H1 (cell line): ENCODE measurements around the gene GSTA2. TPM values are rescaled to one million over a fixed set of nuclear protein-coding genes. Genes with fewer than 3 reads are reported as not detected.
A peak's percentile ranks its signal among the peaks of the same experiment; 100 is the strongest.

Experiments used
- CTCF ChIA-PET: fragments of 300-600 bp; sonication (Branson Sonifier 250); formaldehyde crosslinking; loops from one replicate; lab custom pipeline; 2021; ENCODE audit not compliant: partially characterized antibody; lab: Charles Lee
- POLR2A ChIA-PET: fragments of 300-600 bp; sonication (Branson Sonifier 250); formaldehyde crosslinking; loops from one replicate; lab custom pipeline; 2021; ENCODE audit warnings: inconsistent platforms; ENCODE audit not compliant: partially characterized antibody; lab: Charles Lee
- DNase-seq, 2 experiments: peaks; one replicate each; pipeline versions ENCODE4 v3.0.0 to v3.0.0-alpha.2; 2010 to 2022; ENCODE audit warnings: low spot score in 2 of 2, low read depth in 1 of 2, mixed read lengths in 1 of 2
- FAIRE-seq: peaks from 2 replicates; lab custom pipeline; 2011; peaks lifted over from hg19 to GRCh38; lab: Jason Lieb, UNC
- H2AFZ ChIP-seq: 2 replicates; pipeline ENCODE4 v1.8.1; 2012; ENCODE audit warnings: low read length, inconsistent platforms
- H2AK5ac ChIP-seq: 2 replicates; pipeline ENCODE4 v1.6.1; 2013; ENCODE audit warnings: low read depth, low read length
- H2BK120ac ChIP-seq: replicated peaks from 2 replicates; pipeline ENCODE3; 2013; ENCODE audit warnings: low read depth, low read length, inconsistent platforms
- H2BK12ac ChIP-seq: 2 replicates; pipeline ENCODE4 v1.6.1; 2013; ENCODE audit warnings: low read depth, low read length
- H2BK15ac ChIP-seq: 2 replicates; pipeline ENCODE4 v1.6.1; 2013; ENCODE audit warnings: low read length
- H2BK20ac ChIP-seq: 2 replicates; pipeline ENCODE4 v1.6.1; 2013; ENCODE audit warnings: low read length
- H2BK5ac ChIP-seq: 2 replicates; pipeline ENCODE4 v1.6.1; 2013; ENCODE audit warnings: low read depth, low read length
- H3K14ac ChIP-seq: 2 replicates; pipeline ENCODE4 v1.6.1; 2013; ENCODE audit warnings: inconsistent platforms; ENCODE audit not compliant: insufficient read length
- H3K18ac ChIP-seq: 2 replicates; pipeline ENCODE4 v1.6.1; 2013; ENCODE audit warnings: low read length; ENCODE audit errors: extremely low read depth
- H3K23ac ChIP-seq: 2 replicates; pipeline ENCODE4 v1.6.1; 2013; ENCODE audit warnings: inconsistent platforms; ENCODE audit not compliant: insufficient read length
- H3K23me2 ChIP-seq: 2 replicates; pipeline ENCODE4 v1.6.1; 2013; ENCODE audit warnings: low read depth, low read length
- H3K27ac ChIP-seq: 2 replicates; pipeline ENCODE4 v1.6.1; 2011; ENCODE audit warnings: low read depth, low read length, inconsistent platforms
- H3K27me3 ChIP-seq, 4 experiments: replicated peaks in 1 of 4; 1 replicate in 1 of 4; 2 replicates in 3 of 4; pipeline versions ENCODE4 v1.6.1 to v1.8.1; 2011 to 2013; ENCODE audit warnings: low read length in 3 of 4, mild to moderate bottlenecking in 3 of 4, inconsistent platforms in 2 of 4, mixed read lengths in 2 of 4, moderate library complexity in 1 of 4; ENCODE audit not compliant: control insufficient read depth in 3 of 4, insufficient read depth in 3 of 4; ENCODE audit errors: extremely low read depth in 1 of 4
- H3K36me3 ChIP-seq, 4 experiments: 2 replicates each; pipeline versions ENCODE4 v1.6.1 to v1.8.1; 2011 to 2013; ENCODE audit warnings: mild to moderate bottlenecking in 4 of 4, low read length in 3 of 4, moderate library complexity in 2 of 4, control low read depth in 1 of 4, inconsistent platforms in 1 of 4; ENCODE audit not compliant: insufficient read depth in 4 of 4, control insufficient read depth in 2 of 4
- H3K4ac ChIP-seq: replicated peaks from 2 replicates; pipeline ENCODE3; 2013; ENCODE audit warnings: low read length, low read depth, mixed read lengths, inconsistent platforms; ENCODE audit not compliant: insufficient read length
- H3K4me1 ChIP-seq, 4 experiments: replicated peaks in 1 of 4; 1 replicate in 1 of 4; 2 replicates in 3 of 4; pipeline versions ENCODE4 v1.6.1 to v1.8.1; 2011 to 2013; ENCODE audit warnings: low read length in 3 of 4, inconsistent platforms in 2 of 4, mixed read lengths in 1 of 4; ENCODE audit not compliant: insufficient read depth in 4 of 4, control insufficient read depth in 3 of 4
- H3K4me2 ChIP-seq, 2 experiments: 2 replicates each; pipeline versions ENCODE4 v1.6.1 to v1.8.1; 2011 to 2013; ENCODE audit warnings: low read depth in 2 of 2, low read length in 2 of 2, control low read depth in 1 of 2, inconsistent platforms in 1 of 2, mild to moderate bottlenecking in 1 of 2; ENCODE audit not compliant: insufficient read depth in 1 of 2
- H3K4me3 ChIP-seq, 4 experiments: fragments of 200-600, 300-600 bp in 1 of 4; sonication (generic), shearing (Covaris generic), sonication (Bioruptor Twin) in 1 of 4; 2 replicates each; pipeline versions ENCODE4 v1.5.1 to v1.8.1; 2011 to 2016; ENCODE audit warnings: low read length in 4 of 4, low read depth in 3 of 4, control low read depth in 2 of 4, inconsistent platforms in 2 of 4, mild to moderate bottlenecking in 2 of 4, mixed read lengths in 1 of 4, moderate library complexity in 1 of 4; ENCODE audit not compliant: insufficient read depth in 2 of 4; ENCODE audit errors: extremely low read depth in 1 of 4
- H3K56ac ChIP-seq: replicated peaks from 2 replicates; pipeline ENCODE3; 2013; ENCODE audit warnings: low read depth, mild to moderate bottlenecking, mixed read lengths, low read length, inconsistent platforms; ENCODE audit not compliant: insufficient read length
- H3K79me1 ChIP-seq: 2 replicates; pipeline ENCODE4 v1.6.1; 2013; ENCODE audit warnings: low read depth, low read length, control low read depth
- H3K79me2 ChIP-seq, 2 experiments: 2 replicates each; pipeline versions ENCODE4 v1.6.1 to v1.8.1; 2012 to 2013; ENCODE audit warnings: low read length in 2 of 2, mild to moderate bottlenecking in 2 of 2, inconsistent platforms in 1 of 2; ENCODE audit not compliant: insufficient read depth in 2 of 2, control insufficient read depth in 1 of 2
- H3K9ac ChIP-seq, 4 experiments: replicated peaks in 1 of 4; 1 replicate in 1 of 4; 2 replicates in 3 of 4; pipeline versions ENCODE4 v1.6.1 to v1.8.1; 2011 to 2013; ENCODE audit warnings: low read depth in 3 of 4, low read length in 3 of 4, control low read depth in 2 of 4, mild to moderate bottlenecking in 2 of 4, moderate library complexity in 2 of 4, inconsistent platforms in 1 of 4; ENCODE audit errors: extremely low read depth in 1 of 4
- H3K9me3 ChIP-seq, 2 experiments: 2 replicates each; pipeline versions ENCODE4 v1.6.1 to v1.8.1; 2012 to 2013; ENCODE audit warnings: mild to moderate bottlenecking in 2 of 2, moderate library complexity in 2 of 2, control low read depth in 1 of 2, inconsistent platforms in 1 of 2, low read depth in 1 of 2, low read length in 1 of 2, mixed read lengths in 1 of 2; ENCODE audit not compliant: insufficient read depth in 2 of 2
- H4K20me1 ChIP-seq, 2 experiments: replicated peaks in 1 of 2; 2 replicates each; pipeline versions ENCODE3 to v1.8.1; 2011 to 2013; ENCODE audit warnings: inconsistent platforms in 2 of 2, low read length in 2 of 2, mild to moderate bottlenecking in 1 of 2; ENCODE audit not compliant: insufficient read depth in 2 of 2, control insufficient read depth in 1 of 2
- H4K5ac ChIP-seq: 2 replicates; pipeline ENCODE4 v1.6.1; 2013; ENCODE audit warnings: low read length, low read depth, mixed read lengths, inconsistent platforms; ENCODE audit not compliant: insufficient read length
- H4K8ac ChIP-seq: 2 replicates; pipeline ENCODE4 v1.8.0; 2013; ENCODE audit warnings: mild to moderate bottlenecking, moderate library complexity, low read length, inconsistent platforms; ENCODE audit not compliant: insufficient read depth; ENCODE audit errors: extremely low read depth
- H4K91ac ChIP-seq: replicated peaks from 2 replicates; pipeline ENCODE3; 2013; ENCODE audit warnings: low read length, mixed read lengths, inconsistent platforms; ENCODE audit not compliant: insufficient read length
- ASH2L ChIP-seq: fragments of 200-600, 300-600 bp; sonication (generic); IDR thresholded peaks from one replicate; pipeline ENCODE4 v1.7.1; 2017; ENCODE audit warnings: low read length
- CBX5 ChIP-seq: fragments of 300-800, 300-1000 bp; sonication (generic); IDR thresholded peaks from 2 replicates; pipeline ENCODE4 v1.7.1; 2016; ENCODE audit warnings: antibody characterized with exemption, low read length, low read depth
- CBX8 ChIP-seq: fragments of 300-800, 300-1000 bp; sonication (generic); IDR thresholded peaks from 2 replicates; pipeline ENCODE4 v1.7.1; 2016; ENCODE audit warnings: low read depth, low read length, borderline replicate concordance
- CREB1 ChIP-seq: IDR thresholded peaks from 2 replicates; pipeline ENCODE4 v1.6.1; 2012; ENCODE audit warnings: inconsistent platforms
- EGR1 ChIP-seq: IDR thresholded peaks from 2 replicates; pipeline ENCODE4 v1.6.1; 2011; ENCODE audit warnings: low read depth, low read length, borderline replicate concordance
- GTF2F1 ChIP-seq: IDR thresholded peaks from 2 replicates; pipeline ENCODE4 v1.6.1; 2012; ENCODE audit warnings: low read depth, low read length, improper control_type of control experiment, borderline replicate concordance
- MAFK ChIP-seq: IDR thresholded peaks from 2 replicates; pipeline ENCODE4 v1.6.1; 2012; ENCODE audit warnings: low read depth, mild to moderate bottlenecking, improper control_type of control experiment, low read length
- NRF1 ChIP-seq: IDR thresholded peaks from 2 replicates; pipeline ENCODE4 v1.6.1; 2011; ENCODE audit warnings: mild to moderate bottlenecking, low read depth, low read length, improper control_type of control experiment
- POLR2AphosphoS5 ChIP-seq: IDR thresholded peaks from 2 replicates; pipeline ENCODE4 v1.6.1; 2011; ENCODE audit warnings: low read depth, low read length
- RAD21 ChIP-seq, 2 experiments: IDR thresholded peaks in 1 of 2; conservative IDR thresholded peaks in 1 of 2; 2 replicates each; pipeline ENCODE4 v1.6.1; 2011; ENCODE audit warnings: low read depth in 2 of 2, low read length in 2 of 2, improper control_type of control experiment in 1 of 2, inconsistent platforms in 1 of 2, mild to moderate bottlenecking in 1 of 2, moderate library complexity in 1 of 2
- RBBP5 ChIP-seq: IDR thresholded peaks from 2 replicates; pipeline ENCODE4 v1.7.1; 2012; ENCODE audit warnings: low read depth, mild to moderate bottlenecking, inconsistent platforms, low read length, moderate library complexity, borderline replicate concordance
- SIX5 ChIP-seq: IDR thresholded peaks from 2 replicates; pipeline ENCODE4 v1.6.1; 2011; ENCODE audit warnings: mild to moderate bottlenecking, low read depth, low read length
- SRF ChIP-seq: IDR thresholded peaks from 2 replicates; pipeline ENCODE4 v1.6.1; 2011; ENCODE audit warnings: mild to moderate bottlenecking, low read depth, low read length, moderate library complexity
- SUZ12 ChIP-seq: fragments of 200-600 bp; sonication (generic); IDR thresholded peaks from 2 replicates; pipeline ENCODE4 v1.6.1; 2012; ENCODE audit warnings: mild to moderate bottlenecking, inconsistent platforms, low read length, moderate library complexity, mixed read lengths
- TCF12 ChIP-seq: IDR thresholded peaks from 2 replicates; pipeline ENCODE4 v1.6.1; 2011; ENCODE audit warnings: low read depth, mild to moderate bottlenecking, low read length
- WGBS, 2 experiments: shearing (Covaris generic) in 1 of 2; methylation state at CpG; one replicate each; pipeline versions ENCODE4 v1.1.6 to v1.1.7; 2013 to 2015; ENCODE audit warnings: low lambda C conversion rate in 2 of 2, mixed read lengths in 2 of 2, inconsistent platforms in 1 of 2, low coverage in 1 of 2, missing lambda C conversion rate in 1 of 2; ENCODE audit not compliant: insufficient replicate concordance in 2 of 2, insufficient coverage in 1 of 2, insufficient read length in 1 of 2; ENCODE audit errors: extremely low coverage in 1 of 2, missing lambda C conversion rate in 1 of 2; 5-methylcytosine and 5-hydroxymethylcytosine counted together
- polyA plus RNA-seq, 7 experiments: library from polyadenylated mRNA; depleted of rRNA in 3 of 7; stranded (reverse) in 5 of 7; unstranded in 2 of 7; fragments of >200 nt in 5 of 7; fragments of 200-250 nt in 2 of 7; gene quantifications; 1 replicate in 5 of 7; 2 replicates in 1 of 7; 4 replicates in 1 of 7; pipeline versions ENCODE4 v1.2.1 to v1.2.3, GENCODE V29; 2011 to 2013; ENCODE audit warnings: missing spikeins in 2 of 7, mixed read lengths in 2 of 7
- total RNA-seq: library from RNA; stranded (reverse); fragmentation: NEBNext Ultra II Directional; extraction: Animal tissue kit (Norgen Biotek cat#: 25700); gene quantifications from 2 replicates; pipeline ENCODE4 v1.2.1, GENCODE V29; 2021
- TF ChIP-seq, protein P1 (sequence below): IDR thresholded peaks from 2 replicates; pipeline ENCODE4 v1.6.1; 2012; ENCODE audit warnings: inconsistent platforms

Gene GSTA2
- total and polyA plus RNA-seq, 2 of the 8 experiments (the other 6 are each of a cell fraction or from before 2014, with no cell fraction given): 0.05 TPM; not detected in 1

DNA sequence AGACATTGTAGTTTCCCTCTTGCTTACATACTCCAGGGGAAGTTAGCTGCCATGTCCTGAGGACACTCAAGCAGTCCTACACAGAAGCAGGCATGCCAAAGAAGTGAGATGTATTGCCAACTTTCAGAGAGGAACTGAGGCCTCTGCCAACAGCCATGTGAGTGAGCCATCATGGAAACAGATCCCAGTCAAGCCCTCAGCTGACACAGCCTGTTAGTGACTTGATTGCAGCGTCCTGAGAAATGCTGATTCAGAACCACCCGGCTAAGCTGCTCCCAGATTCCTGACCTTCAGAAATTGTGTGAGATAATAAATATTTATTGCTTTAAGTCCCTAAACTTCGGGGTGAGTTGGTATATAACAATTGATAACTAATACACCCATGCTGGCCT, 38.1 kb downstream of the GSTA2 start:
- CTCF ChIA-PET: interaction anchor here (0.6 to 3.2 kb wide), 25 partner anchors 10 to 321 kb away, joined by 3 to 20 read pairs (median 4); partner anchors contain the start of gene GSTA1
- Histone ChIP-seq H3K56ac (no peak overlapping the region), H3K18ac (no peak overlapping the region), H3K27ac (no peak overlapping the region), H3K23me2 (no peaks in the 10 kb centered on the region), H3K14ac (no peak overlapping the region), H2BK12ac (no peak overlapping the region), H3K79me1 (no peaks in the 10 kb centered on the region), H4K91ac (no peak overlapping the region), H3K27me3 (no peaks in the 10 kb centered on the region), H3K4ac (no peak overlapping the region), H3K23ac (no peak overlapping the region), H2AFZ (peak overlapping the region; percentile 97; the same call in 1 of the 2 replicates), H4K20me1 (no peaks in the 10 kb centered on the region), H2AK5ac (no peak overlapping the region), H4K8ac (no peak overlapping the region), H2BK20ac (no peak overlapping the region; the same call in 1 of the 2 replicates), H2BK15ac (no peak overlapping the region), H2BK120ac (no peak overlapping the region), H2BK5ac (no peak overlapping the region), H3K4me2 (no peak overlapping the region), H3K4me1 (no peaks in the 10 kb centered on the region), H3K4me3 (no peak overlapping the region), H3K79me2 (no peaks in the 10 kb centered on the region), H4K5ac (no peak overlapping the region), H3K9me3 (no peaks in the 10 kb centered on the region), H3K36me3 (no peaks in the 10 kb centered on the region), H3K9ac (no peak overlapping the region)
- 98% methylated on average over 3 of the region's 3 CpGs; no CpG with 5 or more reads in 1 of the 2 experiments for WGBS, 2 experiments
- POLR2A ChIA-PET: no interaction called here
- DNase-seq (no peak), FAIRE-seq (no peak)
- no peak for TF ChIP-seq TCF12
- no peak for TF ChIP-seq SIX5
- TF ChIP-seq RAD21 (IDR thresholded peaks at IDR 0.05 in 1 of 2, conservative IDR thresholded peaks at IDR 0.05 in 1 of 2; ENCODE audit: low read depth in 2 of 2, low read length in 2 of 2): no peak
- no peak for TF ChIP-seq CREB1
- no peak for TF ChIP-seq POLR2AphosphoS5
- TF ChIP-seq RBBP5: no peak
- TF ChIP-seq MAFK: no peak
- no peak for TF ChIP-seq SUZ12
- no peak for TF ChIP-seq EGR1
- TF ChIP-seq CBX8: no peak
- no peak for TF ChIP-seq GTF2F1
- TF ChIP-seq NRF1: no peak
- TF ChIP-seq ASH2L: no peak
- no peak for TF ChIP-seq SRF
- TF ChIP-seq CBX5: no peak
- TF ChIP-seq, protein P1, sequence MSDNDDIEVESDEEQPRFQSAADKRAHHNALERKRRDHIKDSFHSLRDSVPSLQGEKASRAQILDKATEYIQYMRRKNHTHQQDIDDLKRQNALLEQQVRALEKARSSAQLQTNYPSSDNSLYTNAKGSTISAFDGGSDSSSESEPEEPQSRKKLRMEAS: no peak
